CD4-positive, alpha-beta T cell treated with Interleukin-2 at 100 ng/mL for 4 hours (primary cell): ENCODE measurements around the gene MYLK2.
"Not testable (repeated sequence)": the region's sequence is repeated elsewhere in the genome, so short reads cannot be mapped to it uniquely, and the experiment has no call there.

Experiments used
- DNase-seq: peaks from one replicate; pipeline ENCODE4 v3.0.0-alpha.2; 2020; ENCODE audit warnings: low spot score

The MYLK2 gene

DNA sequence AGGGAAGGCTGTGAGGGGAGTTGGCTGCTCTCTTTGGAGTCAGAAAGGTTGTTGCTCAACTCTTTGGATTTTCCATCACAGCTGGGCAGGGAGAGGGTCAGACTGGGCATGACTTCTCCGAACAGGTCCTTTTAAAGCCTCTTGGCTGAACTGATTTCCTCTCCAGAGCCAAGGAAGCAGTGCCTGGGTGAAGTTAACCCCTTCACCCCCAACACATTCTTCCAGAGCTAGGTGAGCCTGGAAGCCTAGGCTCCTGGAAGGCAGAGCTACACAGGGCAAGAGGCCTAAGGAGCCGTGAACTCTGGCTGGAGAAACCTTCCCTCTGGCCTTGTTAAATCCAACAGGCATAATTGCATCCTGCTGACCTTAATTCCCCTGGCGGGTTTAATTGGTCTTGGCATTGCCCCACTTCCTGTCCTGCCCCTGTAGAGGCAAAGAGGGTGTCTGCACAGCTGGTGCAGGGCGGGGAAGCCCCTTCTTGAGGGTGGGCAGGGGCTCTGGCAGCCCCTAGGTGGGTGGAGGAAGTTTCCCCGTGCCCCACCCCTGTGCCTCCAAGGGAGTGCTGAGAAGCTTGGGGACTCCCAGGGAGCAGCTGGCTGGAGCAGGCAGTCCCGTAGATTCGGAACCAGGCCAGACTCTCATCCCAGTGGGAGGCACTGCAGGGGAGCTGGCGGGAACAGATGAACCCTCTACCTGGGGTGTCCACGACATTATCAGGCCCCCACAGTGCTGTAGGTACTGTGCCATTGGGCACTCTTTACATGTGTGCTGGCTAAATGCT is 3.6 kb upstream of the MYLK2 start:
- no peak for DNase-seq

DNA sequence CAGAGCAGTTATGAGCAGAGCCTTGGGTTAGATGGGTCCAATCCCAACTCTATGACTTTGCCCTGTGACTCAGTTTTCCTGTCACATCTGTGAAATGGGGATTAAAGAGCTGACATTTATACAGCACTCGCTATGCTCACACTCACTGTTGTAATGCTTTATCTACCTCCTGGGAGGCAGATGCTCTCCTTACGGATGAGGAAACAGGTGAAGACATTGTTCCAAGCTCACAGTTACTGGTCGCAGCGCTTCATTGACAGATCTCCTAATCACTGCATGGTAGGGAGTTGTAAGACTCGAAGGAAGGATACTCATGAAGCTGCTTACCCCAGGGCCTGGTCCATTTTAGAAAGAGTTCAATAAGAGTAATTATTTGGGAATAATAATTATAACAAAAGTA is 2.9 kb upstream of the MYLK2 start:
- no peak for DNase-seq

DNA sequence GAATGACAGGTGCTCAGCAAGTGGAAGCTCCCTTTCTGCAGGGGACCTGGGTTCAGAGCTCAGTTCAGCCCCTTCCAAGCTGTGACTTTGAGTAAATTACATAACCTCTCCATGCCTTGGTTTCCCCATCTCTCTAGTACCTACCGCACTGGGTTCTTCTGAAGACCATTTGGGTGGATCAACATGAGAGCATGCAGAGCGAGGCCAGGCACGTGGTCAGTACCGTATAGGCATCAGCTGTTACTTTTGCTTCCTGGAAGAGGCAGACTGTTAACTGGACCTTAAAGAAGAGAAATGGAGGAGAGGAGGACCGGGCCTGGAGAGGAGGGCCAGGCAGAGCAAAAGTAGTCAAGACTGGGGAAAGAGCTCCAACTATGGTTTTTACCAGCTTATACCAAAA is 1.7 kb upstream of the MYLK2 start:
- no peak for DNase-seq

DNA sequence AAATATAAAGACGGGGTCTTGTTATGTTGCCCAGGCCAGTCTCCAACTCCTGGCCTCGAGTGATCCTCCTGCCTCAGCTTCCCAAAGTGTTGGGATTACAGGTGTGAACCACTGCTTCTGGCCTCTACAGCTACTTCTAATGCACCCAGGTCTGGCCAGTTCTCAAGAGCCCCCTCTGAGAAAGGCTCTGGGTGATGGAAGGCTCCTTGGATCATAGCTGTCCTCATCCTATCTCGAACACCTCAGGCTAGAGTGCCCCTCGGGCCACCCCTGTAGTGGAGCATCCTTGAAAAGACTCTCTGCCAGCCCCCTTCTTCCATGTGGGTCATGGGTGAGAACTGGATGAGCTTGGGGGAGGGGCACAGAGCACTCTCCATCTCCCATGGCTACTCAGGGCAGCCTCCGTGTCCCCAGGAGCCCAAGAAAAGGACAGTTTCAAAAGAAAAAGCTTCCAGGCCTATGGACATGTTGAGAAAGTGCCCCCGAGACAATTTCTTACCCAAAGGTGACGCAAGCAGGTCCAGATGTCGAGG is 714 bp upstream of the MYLK2 start:
- no peak for DNase-seq

DNA sequence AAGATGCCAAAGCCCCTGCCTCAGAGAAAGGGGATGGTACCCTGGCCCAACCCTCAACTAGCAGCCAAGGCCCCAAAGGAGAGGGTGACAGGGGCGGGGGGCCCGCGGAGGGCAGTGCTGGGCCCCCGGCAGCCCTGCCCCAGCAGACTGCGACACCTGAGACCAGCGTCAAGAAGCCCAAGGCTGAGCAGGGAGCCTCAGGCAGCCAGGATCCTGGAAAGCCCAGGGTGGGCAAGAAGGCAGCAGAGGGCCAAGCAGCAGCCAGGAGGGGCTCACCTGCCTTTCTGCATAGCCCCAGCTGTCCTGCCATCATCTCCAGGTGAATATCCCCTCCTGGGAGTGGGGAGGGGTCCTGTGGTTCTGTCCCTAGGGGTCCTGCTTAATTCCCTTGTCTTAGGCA is 1.1 kb downstream of the MYLK2 start:
- DNase-seq = no peak

DNA sequence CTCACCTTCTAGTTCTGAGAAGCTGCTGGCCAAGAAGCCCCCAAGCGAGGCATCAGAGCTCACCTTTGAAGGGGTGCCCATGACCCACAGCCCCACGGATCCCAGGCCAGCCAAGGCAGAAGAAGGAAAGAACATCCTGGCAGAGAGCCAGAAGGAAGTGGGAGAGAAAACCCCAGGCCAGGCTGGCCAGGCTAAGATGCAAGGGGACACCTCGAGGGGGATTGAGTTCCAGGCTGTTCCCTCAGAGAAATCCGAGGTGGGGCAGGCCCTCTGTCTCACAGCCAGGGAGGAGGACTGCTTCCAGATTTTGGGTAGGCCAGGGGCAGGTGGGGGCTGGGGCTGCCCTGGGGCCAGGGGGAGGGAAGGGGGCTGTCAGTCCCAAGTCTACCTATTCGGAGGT is 2.3 kb downstream of the MYLK2 start:
- DNase-seq = no peak

DNA sequence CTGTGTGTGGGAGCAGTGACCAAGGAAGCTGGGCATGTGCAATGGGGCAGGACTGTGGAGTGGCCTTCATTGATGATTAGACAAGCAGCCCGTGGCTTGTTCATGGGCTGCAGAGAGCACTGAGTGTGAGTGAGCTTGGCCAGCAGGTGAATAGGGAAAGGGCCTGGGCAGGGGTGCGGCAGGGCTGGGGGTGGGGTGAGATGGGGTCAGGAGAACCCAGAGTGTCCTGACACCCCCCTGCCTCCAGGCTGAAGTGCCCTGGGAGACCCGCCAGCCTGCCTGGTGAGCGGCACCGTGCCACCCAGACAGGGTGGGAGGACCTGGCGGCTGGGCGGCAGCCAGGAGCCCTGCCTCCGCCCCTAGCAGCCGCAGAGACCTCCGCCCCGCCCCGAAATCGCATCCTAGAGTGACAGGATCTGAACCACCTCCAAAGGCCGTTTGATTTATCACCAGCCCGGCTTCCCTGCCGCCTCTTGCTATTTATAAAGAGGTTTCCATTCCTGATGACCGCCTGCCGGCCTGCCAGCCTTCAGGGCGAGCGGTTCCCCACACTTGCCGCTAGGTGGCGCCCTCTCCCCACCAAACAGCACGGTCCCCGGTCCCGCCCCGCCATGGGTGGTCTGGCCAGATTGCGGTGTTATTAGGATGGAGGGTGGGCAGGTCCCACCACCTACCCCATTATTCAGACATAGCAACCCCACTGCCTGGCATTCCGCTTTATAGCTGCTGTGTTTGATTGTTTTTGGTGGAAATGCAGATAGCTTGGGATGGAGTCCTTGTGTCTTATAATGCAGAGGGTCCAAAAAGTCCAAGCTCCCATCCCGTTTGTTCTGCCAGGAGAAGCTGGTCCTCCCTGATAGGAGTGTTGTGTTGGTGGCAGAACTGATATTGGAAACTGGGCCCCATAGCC is 3.5 kb downstream of the MYLK2 start:
- DNase-seq = peak; percentile 66

DNA sequence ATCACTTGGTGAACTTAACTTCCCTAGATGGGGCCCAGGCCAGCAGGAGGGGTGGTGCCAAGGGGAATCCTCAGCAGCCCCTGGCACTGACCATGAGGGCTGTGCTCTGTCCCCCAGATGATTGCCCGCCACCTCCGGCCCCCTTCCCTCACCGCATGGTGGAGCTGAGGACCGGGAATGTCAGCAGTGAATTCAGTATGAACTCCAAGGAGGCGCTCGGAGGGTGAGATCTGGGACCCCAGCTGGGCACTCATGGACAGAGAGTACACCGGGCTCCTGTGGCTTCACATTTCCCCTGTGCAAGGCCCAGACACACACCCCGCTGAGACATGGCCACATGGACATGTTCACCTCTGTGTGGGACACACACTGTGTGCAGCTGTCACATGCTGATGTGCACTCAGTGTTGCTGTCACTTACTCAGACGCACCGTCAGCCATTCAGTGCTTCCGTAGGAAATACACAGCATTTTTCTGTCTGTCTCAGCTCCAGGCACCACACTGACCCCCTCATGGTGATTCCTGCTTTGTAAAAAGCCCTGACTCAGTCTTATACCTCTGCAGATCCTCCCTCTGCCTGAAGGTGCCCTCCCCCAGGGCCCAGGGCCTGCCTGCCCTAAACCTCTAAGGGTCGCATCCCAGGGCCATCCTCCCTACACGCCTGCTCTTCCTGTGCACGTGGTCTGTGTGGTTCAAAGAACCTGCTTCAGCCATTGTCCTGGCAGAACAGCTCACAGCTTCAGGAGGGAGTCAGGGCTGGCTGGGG is 4.4 kb downstream of the MYLK2 start:
- no peak for DNase-seq

DNA sequence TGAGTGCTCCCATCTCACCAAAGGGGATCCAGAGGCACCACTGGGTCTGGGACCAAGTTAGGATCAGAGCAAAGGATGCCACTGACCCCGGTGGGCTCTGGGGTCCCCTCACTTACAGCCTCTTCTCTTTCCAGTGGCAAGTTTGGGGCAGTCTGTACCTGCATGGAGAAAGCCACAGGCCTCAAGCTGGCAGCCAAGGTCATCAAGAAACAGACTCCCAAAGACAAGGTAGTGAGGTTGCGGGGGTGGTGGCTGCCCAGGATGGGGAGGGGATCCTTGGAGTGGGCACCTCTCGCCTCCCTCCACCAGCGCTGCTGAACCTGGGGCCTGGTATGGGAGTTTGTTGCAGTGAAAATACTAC is 4.9 kb downstream of the MYLK2 start:
- DNase-seq = no peak

DNA sequence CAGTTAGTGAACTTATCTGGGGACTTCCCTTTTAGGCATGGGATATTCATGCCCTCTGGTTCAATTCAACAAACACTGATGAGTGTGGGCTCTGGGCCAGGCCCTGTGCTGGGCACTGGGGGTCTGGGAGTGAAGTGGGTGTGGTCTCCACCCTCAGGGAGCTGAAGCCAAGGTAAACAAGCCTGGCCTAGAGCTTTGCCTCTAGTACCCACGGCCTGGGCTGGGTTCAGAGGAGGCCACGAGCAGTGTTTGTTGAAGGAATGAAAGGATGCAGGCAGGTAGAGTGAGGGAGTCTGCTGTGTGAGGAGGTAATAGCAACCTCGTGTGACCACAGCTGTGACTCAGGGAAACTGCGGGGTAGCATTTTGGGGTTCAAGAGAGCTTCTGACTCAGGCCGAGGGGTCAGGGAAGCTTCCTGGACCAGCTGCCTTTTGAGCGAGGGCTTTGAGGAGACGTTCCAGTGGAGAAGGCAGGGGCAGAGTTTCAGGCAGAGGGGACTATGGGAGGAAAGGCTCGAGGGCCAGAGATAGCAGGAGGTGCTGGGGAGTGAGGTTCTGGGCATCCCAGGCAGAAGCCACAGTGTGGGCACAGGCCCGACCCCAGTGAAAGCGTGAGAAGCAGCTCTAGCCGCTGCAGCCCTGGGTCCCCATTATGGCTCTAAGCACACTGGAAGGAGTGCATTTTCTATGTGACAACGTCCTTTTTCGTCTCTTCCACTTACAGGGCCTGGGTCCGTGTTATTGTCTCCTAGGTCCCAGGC is 5.6 kb downstream of the MYLK2 start:
- no peak for DNase-seq

DNA sequence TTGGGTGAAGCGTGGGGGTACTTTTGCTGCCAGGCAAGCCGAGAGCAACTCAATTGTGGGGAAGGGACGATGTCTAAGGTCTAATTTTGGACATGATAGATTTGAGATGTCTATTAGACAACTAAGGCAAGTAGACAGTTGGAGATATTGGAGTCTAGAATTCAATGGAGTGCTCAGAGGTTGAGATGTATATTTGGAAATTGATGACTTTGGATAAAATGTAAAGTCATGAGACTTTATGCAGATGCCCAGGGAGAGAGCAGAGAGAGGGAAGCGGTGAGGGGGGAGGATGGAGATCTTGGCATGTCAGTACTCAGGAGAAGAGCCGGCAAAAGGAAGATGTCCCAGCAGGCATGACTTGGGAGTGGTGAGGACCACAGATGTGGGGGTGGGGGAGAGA is 6.9 kb downstream of the MYLK2 start:
- DNase-seq = no peak

DNA sequence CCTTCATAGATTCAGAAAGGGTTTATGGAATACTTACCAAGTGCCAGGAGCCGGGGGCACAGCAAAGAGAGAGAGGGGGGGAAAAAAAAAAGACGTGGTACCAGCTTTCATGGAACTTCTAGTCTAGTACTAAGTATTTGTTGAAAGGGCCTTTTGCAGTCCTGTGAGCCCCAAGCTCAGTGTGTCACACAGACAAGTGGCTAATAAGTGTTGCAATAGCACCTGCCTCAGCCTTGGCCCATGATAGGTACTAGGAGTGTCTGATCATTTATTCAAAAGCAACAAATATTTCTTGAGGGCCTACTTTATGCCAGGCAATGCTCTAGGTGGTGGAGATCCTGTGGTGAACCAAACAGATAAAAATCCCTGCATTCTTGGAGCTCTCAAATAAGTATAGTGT is 7.9 kb downstream of the MYLK2 start:
- DNase-seq = no peak

DNA sequence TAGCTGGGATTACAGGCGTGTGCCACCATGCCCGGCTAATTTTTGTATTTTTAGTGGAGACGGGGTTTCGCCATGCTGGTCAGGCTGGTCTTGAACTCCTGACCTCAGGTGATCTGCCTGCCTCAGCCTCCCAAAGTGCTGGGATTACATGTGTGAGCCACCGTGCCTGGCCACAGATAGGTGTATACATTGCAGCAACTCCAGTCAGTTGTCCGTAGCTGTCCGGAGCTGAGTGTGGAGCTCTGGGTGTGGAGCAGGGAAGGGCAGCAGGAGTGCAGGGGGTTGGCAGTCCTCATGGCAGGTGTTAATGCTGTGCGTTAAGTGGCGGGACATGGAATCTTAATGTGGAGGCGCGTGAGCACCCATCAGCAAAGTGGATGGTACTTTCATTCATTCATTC is 8.9 kb downstream of the MYLK2 start:
- DNase-seq = not testable (repeated sequence)

DNA sequence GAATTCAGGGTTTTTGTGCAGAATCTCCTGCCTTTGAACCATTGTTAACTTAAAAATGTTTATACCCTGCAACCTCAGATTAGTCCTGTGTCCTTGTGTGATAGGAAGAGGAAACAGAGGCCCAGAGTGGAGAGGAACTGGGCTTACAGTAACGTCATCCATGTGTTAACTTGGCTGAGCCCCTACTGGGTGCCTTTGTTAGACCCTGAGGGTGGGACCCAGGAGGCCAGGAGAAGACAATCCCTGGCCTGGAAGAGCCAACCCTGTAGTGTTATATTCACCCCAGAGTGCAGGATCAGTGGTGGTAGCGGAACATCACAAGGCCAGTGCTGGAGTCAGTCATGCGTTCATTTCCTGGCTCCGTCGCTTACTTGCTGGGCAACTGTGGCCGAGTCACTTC is 10.6 kb downstream of the MYLK2 start:
- DNase-seq = no peak

DNA sequence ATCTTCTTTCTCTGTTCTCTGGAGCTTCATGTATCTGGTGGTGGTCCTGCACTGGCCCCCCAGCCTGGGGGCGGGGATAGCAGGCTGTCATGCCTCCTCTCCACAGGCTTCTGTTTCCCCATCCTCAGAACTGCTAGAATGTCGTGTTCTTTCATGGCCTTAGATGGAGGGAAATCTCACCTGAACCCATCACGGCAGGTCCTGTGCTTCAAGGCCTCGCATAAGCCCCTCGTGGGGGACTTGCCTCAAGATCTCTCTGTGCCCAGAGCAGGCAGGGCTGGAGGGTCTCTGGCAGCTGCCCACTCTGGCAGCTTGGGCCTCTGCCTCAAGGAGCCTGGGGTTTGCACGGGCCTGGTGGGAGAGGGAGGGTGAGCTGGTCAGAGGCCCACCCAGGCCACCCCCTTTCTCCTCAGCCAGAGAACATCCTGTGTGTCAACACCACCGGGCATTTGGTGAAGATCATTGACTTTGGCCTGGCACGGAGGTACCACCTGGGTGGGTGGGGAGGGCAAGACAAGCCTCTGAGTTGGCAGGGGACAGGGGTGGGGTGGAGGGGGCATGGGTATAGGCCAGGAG is 11.3 kb downstream of the MYLK2 start:
- DNase-seq = no peak

DNA sequence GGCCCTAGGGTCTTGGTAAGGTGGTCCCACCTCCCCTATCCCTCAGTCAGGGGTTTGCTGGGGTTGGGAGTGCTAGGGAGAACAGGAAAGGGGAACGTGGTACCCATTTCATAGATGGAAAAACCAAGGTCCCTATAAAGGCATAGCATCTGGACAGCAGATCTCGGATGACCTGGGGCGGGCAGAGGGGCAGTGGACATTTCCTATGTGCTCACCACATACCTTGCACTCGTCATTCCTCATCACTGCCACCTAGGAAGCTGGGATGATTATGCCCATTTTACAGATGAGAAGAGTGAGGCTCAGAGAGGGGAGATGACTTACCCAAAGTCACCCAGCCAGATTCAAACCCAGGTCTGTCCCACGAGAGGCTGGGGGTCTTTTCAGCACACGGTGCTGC is 12.1 kb downstream of the MYLK2 start:
- no peak for DNase-seq

DNA sequence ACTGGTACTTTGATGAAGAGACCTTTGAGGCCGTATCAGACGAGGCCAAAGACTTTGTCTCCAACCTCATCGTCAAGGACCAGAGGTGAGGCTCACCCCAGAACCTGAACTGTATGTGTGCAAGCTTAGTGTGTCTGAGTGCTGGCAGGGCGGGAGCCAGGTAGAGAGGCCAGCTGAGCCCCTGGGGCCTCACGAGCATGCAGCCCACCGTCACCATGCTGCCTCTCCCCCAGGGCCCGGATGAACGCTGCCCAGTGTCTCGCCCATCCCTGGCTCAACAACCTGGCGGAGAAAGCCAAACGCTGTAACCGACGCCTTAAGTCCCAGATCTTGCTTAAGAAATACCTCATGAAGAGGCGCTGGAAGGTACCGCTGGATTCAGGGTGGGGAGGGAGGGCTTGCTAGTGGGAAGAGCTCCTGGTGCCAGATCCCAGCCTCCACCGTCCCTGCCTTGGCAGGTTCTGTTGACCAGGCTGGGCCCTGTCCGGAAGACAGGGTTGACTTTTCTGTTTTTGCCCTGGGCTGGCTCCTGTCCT is 12.7 kb downstream of the MYLK2 start:
- DNase-seq = no peak

DNA sequence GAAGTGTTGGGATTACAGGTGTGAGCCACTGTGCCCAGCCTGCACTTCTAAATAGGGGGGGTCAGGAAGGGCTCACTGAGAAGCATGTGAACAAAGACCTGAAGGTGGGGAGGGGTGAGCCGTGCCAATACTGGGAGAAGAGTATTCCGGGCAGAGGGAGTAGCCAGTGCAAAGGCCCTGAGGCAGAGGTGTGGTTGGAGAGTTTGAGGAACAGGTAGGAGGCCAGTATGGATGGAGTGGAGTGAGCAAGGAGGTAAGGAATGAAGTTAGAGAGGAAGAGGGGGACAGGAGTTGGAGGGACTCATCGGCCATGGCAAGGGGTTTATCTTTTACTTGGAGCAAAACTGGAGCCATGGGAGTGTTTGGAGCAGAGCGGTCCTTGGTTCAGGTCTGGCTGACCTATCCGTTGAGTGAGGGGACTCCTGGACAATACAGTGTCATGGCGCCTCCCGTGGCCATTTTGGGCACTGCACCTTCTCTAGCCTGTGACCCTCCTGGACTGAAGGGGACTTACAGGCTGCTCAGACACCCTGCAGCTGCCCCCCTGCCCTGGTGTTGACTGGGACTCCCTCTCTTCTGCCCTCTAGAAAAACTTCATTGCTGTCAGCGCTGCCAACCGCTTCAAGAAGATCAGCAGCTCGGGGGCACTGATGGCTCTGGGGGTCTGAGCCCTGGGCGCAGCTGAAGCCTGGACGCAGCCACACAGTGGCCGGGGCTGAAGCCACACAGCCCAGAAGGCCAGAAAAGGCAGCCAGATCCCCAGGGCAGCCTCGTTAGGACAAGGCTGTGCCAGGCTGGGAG is 14.2 kb downstream of the MYLK2 start:
- peak; percentile 57 for DNase-seq

DNA sequence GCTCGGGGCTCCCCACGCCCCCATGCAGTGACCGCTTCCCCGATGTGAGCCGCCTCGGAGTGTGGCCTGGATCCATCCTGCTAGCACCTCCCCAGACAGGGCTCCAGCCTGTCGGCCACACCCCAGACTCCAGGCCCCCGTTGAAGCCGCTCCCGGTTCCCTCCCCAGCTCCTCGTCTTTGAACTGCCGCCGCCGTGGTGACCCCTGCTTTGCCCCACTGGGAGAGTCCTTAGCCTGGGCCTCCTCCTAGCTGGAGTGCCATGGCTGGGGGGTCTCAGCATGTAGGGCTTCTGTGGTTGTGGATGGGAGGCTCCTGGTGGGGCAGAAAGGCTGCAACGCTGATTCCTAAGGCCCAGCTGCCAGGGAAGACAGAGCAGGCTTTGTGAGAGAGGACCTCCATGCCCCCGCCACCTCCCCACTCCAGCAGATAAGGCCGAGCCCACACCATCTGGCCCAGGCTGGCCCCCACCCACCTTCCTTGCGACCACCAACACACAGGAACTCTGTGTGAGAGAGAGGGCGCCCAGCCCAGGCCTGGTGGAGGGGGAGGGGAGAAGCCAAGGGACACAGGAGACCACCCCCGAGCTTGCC is 14.9 kb downstream of the MYLK2 start:
- DNase-seq = no peak

DNA sequence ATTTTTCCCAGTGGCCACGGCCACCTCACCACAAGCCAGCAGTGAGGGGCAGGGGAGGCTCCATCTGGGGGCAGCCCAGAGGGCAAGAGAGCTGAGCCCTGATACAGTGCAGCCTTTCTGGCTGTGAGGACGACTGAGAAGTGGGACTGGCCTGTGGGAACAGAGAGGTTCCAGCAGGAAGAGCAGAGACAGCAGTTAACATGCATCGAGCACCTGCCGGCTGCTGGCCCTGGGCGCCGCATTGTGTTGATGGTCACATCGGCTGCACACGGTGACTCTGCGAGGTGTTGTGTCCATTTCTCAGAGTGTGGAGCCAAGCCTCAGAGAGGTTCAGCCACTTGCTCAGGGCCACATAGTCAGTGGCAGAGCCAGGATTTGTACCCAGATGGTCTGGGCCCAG is 16.4 kb downstream of the MYLK2 start:
- DNase-seq = no peak
